Neural cell (in vitro differentiated cells): ENCODE results near the gene MOG.

ENCODE experiments used
- CTCF ChIP-seq: fragments of 450-650 bp; IDR thresholded peaks from 2 replicates; pipeline ENCODE4 v1.5.1; 2014; ENCODE audit warnings: antibody characterized with exemption, mild to moderate bottlenecking, moderate library complexity; ENCODE audit not compliant: poor library complexity, severe bottlenecking
- EP300 ChIP-seq: fragments of 450-650 bp; conservative IDR thresholded peaks from 2 replicates; pipeline ENCODE4 v1.6.1; 2014; ENCODE audit warnings: antibody characterized with exemption, mild to moderate bottlenecking, moderate library complexity; ENCODE audit not compliant: poor library complexity, severe bottlenecking
- EZH2 ChIP-seq: fragments of 200-600, 300-800 bp; shearing (Covaris generic), sonication (generic); IDR thresholded peaks from 2 replicates; pipeline ENCODE4 v1.6.1; 2014; ENCODE audit warnings: antibody characterized with exemption, low read length, borderline replicate concordance, mild to moderate bottlenecking; ENCODE audit not compliant: insufficient read depth, poor library complexity, severe bottlenecking
- MXI1 ChIP-seq: fragments of 450-650 bp; conservative IDR thresholded peaks from 2 replicates; pipeline ENCODE4 v1.6.1; 2014; ENCODE audit warnings: antibody characterized with exemption, mild to moderate bottlenecking; ENCODE audit not compliant: poor library complexity, severe bottlenecking
- POLR2AphosphoS5 ChIP-seq: IDR thresholded peaks from 2 replicates; pipeline ENCODE4 v1.6.1; 2012
- RAD21 ChIP-seq: fragments of 450-650 bp; conservative IDR thresholded peaks from 2 replicates; pipeline ENCODE4 v1.6.1; 2014; ENCODE audit warnings: antibody characterized with exemption, mild to moderate bottlenecking, moderate library complexity

DNA sequence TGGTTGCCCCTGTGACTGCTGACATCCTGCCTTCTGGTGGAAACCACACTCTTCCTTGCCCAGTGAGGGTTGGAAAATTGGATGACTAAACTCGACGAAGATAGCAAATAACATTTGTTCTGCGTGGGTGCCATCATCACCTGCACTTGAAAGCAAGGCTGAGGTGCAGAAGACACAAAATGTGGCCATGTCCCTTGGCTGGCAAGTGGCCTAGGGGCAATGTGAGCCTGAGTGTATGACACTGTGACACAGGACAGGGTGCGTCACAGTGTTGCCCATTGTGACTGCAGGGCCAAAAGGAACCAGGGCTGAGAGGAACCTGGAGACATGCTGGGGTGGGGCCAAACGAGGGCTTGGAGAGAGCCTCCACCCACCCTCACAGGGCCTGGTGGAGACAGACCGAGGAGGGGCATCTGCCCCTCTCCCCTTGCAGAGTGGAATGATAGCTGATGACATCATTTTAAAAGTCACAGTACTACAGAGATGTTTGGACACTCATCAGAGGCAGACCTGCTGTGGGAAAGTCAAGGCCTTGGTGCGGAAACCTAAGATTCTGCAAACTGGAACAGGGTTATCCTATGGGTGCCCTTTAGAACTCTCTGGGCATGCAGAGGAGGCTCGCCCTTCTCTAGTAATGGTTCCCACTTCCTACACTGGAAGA, 53.5 kb downstream of the MOG start:
- TF ChIP-seq CTCF, result no peak
- TF ChIP-seq EP300, result no peak
- no peak for TF ChIP-seq MXI1
- no peak for TF ChIP-seq EZH2
- TF ChIP-seq RAD21, result no peak
- no peak for TF ChIP-seq POLR2AphosphoS5
